Activated CD4-positive, alpha-beta T cell treated with anti-CD3 and anti-CD28 coated beads, Interleukin-2, amount 50 U/mL, for 4 hours (primary cell): Measurements from ENCODE around the gene DSP.
A peak's percentile ranks its signal among the peaks of the same experiment; 100 is the strongest.

Experiments used
- DNase-seq, 2 experiments: peaks; one replicate each; pipeline ENCODE4 v3.0.0-alpha.2; 2020

Gene DSP

DNA sequence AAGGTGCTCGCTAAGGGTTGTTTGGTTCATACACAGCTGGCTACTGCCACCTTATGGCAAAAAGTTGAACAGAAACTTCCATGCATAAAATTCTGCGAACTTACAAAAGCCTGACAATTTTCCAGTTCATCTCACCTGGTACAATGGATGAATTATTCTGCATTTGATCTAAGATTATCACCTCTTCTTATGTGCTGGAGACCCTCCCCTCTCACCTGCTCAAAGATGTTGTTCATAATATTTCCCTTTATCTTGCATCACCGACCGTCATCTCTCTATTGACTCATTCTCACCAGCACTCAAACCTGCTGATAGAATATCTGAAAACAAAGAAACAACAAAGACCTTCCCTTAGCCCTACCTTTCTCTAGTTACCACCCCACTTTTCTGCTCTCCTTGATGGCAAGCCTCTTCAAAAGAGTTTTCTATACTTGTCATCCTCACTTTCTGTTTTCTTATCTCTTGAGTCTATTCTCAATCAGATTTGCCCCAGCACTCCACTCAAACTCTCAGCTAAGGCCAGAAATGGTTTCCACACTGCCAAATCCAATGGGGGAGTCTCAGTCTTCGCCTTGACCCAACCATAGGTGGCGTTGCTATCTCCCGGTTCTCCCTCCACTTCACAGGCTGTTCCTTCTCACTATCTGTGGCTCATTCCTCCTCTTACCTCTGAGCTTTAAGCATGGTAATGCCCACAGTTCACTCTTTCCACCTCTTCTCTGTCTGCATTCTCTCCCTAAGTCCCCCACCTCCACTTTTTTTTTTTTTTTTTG lies 74.3 kb downstream of the DSP start:
- DNase-seq: peak in 1 of 2 experiments; percentile 13

DNA sequence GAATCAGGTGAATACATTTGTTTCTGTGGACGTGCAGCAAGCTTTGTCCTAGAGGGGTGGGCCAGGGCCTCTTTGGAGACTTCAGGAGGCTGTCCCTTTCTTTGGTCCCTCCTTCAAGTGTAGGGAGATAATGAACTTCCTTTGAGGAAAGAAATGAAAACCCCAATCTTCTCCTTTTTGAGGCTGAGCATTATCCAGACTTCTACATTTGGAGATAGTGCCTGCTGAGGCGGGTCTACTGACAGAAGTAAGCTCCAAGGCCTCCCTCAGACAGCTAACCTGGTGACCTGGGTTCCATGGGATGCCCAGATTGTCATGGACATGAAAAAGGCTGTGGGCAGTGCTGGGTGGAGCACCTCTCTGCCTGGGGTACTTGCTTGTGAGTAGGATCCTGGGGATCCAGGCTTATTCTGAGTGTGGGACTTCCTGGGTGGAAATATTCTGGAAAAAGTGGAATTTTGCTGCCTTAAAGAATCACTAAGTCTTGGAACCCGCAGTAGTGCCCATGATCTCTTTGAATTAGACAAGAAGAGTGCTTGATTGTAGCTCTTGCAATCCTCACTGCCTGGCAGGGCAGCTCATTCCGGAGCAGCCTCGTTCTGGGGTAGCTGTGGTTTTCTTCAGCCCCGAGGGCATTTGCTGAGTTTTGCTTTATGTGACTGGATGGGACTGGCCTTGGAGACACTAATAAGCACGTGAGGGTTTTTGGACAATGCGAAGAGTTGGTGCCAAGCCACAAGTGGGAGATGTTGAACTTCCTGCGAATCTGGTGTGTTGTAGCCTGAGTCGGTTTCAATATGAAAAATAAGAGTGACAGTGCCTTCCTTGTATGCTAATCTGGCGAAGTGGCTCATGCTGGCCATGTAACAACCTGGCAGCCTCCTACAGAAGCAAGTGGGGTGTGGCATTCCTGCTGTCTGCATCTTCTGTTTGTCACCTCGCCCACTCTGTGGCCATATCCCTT lies 76.6 kb downstream of the DSP start:
- DNase-seq: no peak

DNA sequence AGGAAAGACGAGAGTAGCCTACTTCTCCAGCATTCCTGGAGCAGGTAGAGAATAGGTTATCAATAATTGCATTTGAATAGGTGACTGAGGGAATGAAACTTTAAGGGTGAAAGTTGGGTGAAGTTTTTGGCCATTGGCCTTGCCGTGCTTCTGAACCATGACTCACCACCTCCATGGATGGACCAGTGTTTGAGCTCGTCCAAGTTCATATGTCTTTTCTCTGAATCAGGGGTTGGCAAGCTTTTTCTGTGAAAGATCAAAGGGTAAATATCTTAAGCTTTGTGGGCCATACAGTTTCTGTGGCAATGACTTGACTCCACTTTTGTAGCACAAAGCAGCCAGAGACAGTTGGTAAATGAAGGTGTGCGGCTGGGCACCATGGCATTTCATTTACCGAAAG lies 80.3 kb downstream of the DSP start:
- DNase-seq: no peak

DNA sequence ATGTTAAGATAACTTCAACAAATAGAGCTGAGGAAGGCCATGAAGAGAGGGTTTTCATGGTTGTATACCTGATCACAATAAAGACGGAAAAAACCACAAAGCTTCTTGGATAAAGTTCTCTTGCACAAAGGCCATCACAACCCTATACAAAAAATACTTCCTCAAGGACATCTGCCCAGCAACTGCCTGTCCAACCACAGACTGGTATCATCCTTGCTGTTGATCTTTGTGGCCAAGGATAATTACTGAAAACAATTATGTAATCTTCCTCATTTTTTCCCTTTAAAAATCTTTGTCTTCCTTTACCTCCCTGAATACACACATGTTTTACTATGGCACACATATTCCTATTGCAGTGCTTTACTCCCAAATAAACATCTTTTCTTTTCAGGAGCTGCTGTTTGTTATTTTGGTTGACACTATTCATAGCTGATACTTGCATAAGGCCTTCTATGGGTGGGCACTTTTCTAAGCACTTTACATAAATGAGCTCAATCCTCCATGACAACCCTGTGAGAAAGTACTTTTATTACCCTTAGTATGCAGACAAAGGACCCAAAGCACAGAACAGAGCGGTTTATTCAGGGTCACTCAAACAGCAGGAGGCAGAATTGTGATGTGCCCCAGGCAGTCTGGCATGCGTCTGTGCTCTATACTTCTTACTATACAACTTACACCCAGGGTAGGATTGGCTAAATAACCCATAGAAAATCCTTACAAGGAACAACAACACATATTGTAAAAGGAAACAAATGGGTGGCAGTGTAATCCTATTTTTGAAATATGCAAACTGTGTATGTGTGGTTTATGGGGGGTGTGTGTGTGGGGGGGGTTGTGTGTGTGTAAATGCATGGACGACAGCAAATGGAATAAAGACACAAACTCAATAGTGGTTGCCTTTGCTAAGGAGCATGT lies 83.6 kb downstream of the DSP start:
- DNase-seq: no peak

DNA sequence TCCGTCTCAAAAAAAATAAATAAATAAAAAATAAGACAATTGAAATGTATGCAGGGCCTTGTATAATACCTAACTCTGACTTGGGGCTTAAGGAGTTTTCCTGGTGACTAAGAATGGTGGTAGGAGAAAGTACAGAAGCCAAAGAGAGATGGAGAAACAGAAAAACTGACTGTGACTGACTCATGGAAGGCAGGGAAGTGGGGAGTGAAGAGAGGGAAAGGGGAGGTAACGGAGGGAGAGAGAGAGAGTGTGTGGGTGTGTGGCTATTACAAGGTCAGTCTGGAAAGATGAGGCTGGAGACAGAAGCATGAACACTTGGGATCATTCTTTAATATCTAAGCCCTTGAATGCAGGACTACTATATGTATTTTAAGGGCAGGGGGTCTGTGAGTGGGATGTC lies 87.0 kb downstream of the DSP start:
- DNase-seq: no peak

DNA sequence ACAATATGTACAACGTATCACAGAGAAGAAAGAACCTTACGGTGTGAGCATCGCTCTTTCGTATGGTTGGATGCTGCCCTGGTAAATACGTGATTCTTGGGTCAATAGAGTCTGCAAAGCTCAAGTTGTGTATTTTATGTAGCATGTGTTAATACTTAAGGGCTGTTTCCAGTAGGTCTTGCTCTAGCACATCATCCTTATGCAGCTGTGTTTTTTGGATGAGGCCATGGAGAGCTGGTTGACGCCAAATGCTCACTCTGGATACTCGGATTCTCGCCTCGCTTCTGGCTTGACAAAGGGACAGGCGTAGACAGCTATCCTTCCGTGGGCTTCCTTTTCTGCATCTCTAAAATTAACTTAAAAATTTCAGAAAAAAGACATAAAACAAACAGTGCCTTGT lies 87.4 kb downstream of the DSP start:
- no peak for DNase-seq

DNA sequence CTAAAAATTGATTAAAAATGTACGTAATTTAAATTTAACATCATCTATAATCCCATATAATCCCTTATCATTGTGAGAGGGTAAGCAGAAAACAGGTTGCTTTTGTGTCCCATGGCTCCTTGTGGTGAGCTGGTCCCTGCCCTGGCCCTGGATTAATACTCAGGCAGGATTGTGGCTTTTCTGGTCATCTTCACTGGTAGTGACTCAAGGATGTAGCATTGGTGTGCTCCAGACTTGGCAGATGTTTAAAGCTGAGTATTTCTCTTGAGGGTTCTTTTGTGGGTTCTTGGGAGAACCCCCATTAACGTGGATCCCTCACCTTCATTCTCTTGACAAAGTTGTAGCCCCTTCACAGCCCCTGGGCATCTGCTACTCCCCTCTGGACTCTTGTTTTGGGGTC lies 87.8 kb downstream of the DSP start:
- no peak for DNase-seq

DNA sequence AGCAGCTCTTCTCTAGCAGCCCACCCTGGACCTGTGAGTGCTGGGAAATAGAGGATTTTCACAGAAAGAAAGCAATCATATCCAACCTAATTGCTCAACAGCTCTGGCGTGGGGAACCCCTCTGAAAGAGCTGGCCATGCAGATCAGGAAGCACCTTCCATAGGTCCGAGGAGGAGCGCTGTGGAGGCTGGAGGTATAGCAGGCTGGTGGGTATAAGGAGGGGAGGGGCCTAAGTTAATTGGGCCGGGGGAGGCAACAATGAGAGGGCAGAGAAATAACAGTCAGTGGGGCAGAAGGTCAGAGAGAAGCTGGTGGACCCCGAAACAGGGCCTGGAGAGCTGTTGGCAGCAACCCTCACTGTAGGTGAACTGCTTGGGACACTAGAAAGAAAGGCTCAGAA lies 89.3 kb downstream of the DSP start:
- no peak for DNase-seq

DNA sequence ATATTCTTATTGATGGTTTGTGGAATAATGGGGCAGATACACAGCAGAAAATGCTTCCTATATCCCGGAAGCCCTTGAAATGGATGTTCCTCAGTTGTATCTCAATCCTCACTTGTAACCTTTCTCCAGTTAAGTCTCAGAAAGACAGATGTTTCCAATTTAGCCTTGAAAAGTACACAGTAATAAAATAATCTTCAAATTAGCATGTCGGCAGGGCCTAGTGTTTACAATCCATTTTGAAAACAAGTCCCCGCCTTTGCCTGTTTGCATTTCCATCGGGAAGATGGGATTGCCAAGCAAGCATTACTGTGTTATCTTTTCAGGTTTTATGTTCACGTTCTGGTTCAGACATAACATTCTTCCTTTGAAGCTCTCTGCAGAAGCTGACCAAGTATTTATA lies 90.0 kb downstream of the DSP start:
- no peak for DNase-seq

DNA sequence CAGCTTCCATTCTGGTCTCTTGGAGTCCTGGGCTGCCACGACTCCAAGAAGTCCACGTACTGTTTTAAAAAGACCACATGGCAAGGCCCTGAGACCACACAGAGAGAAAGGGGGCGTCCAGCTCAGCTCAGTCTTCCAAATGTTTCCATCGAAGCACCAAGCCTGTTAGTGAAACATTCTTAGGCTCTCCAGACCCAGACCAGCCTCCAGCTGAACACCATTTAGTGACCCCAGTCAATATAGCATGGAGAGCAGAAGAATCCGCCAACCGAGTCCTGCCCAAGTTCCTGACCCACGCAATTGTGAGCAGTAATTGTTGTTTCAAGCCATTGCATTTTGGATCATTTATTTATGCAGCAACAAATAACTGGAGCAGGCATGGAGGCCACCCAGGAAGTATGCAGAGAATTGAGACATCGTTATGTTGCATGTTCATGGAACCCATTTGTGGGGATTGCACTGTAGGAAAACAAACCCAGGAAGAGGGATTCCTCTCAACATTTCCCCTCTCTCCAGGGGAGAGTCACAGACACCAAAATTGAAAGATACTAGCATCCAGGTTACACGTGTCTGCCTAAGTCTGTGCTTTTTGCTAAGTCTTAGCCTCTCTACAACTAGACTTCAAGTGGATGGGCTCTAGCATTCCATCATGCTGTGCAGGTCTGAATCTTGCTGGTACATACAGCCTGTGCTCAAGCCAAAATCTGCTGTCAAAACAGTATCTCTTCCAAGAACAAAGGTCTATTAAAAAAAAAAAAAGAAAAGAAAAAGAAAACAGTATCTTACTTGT lies 91.2 kb downstream of the DSP start:
- no peak for DNase-seq

DNA sequence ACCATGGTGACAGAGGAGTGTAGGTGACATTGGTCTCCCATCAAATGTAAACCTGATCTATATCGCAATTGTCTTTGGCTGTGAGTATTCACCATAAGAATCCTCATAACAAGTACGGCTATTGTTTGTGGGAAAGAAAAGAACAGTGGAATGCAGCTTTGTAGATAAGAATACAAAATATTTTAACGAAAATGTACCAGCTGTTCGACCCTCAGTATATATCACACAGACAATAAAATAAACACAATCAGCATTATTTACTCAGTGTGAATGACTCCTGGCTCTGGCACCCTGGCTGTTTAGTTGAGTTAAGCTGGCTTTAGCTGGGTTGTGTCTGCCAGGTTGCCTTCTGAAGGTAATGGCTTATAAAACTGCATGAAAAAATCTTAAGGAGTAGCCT lies 91.9 kb downstream of the DSP start:
- DNase-seq: no peak

DNA sequence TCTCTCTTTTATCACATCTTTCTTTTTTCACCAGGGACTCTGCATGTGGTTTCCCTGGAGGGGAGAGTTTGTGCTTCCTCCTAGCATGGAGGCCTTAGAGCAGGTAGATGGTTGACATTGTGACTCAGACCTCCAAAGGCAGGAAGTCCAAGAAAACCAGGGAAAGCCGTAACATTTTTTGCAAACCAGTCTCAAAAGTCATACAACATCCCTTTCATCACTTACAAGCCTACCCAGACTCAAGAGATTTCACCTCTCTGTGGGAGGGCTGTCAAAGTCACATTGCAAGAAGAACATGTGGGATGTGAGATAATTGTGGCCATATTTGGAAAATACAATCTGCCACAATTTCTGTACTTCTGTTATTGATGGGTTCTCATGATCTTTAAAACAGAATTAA lies 94.7 kb downstream of the DSP start:
- no peak for DNase-seq
